ENCODE measurements around the gene NCK2. TPM values are rescaled to one million over a fixed set of nuclear protein-coding genes. Genes with fewer than 3 reads are reported as not detected.

NCK2 gene
- total RNA-seq, 1 experiment from 2014 or later: 26.7 TPM

- CTCF ChIA-PET: no interaction called here
Measured at GRCh38 chr2:105718846-105719481, 25.7 kb upstream of the NCK2 start.

More at GRCh38 chr2:105718846-105719481, 25.7 kb upstream of the NCK2 start:
- no peak for DNase-seq (ENCODE audit: low read depth, low spot score)
- H3K27me3 ChIP-seq (ENCODE audit: insufficient read depth, low read length): peaks cover 24% of the 10 kb centered on the region
- no peak overlapping the region for H3K4me2 ChIP-seq (ENCODE audit: low read length)
- H3K79me2 ChIP-seq (ENCODE audit: insufficient read depth, low read length): no peaks in the 10 kb centered on the region
- no peaks in the 10 kb centered on the region for H3K36me3 ChIP-seq (ENCODE audit: control insufficient read depth in 1 of 2, insufficient read depth in 2 of 2, low read length in 2 of 2)
- no peak overlapping the region for H2AFZ ChIP-seq (ENCODE audit: low read depth, low read length, poor library complexity, severe bottlenecking)
- no peaks in the 10 kb centered on the region for H4K20me1 ChIP-seq (ENCODE audit: insufficient read depth)
- RAD21 ChIA-PET (ENCODE audit: low non-redundant PET in 1 of 2, low total read pairs in 2 of 2, uncharacterized antibody in 2 of 2, unreplicated experiment in 2 of 2): no interaction called here
- no peaks in the 10 kb centered on the region for H3K9me3 ChIP-seq (ENCODE audit: control insufficient read depth in 1 of 2, insufficient read depth in 1 of 2, low read depth in 1 of 2, low read length in 2 of 2)
- no peak for TF ChIP-seq TCF7L2 (IDR thresholded peaks at IDR 0.05; ENCODE audit: borderline replicate concordance, extremely low read depth, insufficient read depth, insufficient read length)
- TF ChIP-seq SIN3A (IDR thresholded peaks at IDR 0.05; ENCODE audit: low read depth): no peak
- TF ChIP-seq POLR2A (IDR thresholded peaks at IDR 0.05; ENCODE audit: borderline replicate concordance, extremely low read depth, insufficient read depth, insufficient read length): no peak
- TF ChIP-seq ZNF274 (IDR thresholded peaks at IDR 0.05; ENCODE audit: low read depth, low read length): no peak
- no peak for TF ChIP-seq FOSL1 (IDR thresholded peaks at IDR 0.05; ENCODE audit: low read depth)
- no peak for TF ChIP-seq MAX (IDR thresholded peaks at IDR 0.05)
- TF ChIP-seq, protein P1, sequence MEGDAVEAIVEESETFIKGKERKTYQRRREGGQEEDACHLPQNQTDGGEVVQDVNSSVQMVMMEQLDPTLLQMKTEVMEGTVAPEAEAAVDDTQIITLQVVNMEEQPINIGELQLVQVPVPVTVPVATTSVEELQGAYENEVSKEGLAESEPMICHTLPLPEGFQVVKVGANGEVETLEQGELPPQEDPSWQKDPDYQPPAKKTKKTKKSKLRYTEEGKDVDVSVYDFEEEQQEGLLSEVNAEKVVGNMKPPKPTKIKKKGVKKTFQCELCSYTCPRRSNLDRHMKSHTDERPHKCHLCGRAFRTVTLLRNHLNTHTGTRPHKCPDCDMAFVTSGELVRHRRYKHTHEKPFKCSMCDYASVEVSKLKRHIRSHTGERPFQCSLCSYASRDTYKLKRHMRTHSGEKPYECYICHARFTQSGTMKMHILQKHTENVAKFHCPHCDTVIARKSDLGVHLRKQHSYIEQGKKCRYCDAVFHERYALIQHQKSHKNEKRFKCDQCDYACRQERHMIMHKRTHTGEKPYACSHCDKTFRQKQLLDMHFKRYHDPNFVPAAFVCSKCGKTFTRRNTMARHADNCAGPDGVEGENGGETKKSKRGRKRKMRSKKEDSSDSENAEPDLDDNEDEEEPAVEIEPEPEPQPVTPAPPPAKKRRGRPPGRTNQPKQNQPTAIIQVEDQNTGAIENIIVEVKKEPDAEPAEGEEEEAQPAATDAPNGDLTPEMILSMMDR (IDR thresholded peaks at IDR 0.05 in 2 of 3, conservative IDR thresholded peaks at IDR 0.05 in 1 of 3; ENCODE audit: borderline replicate concordance in 1 of 3, insufficient read depth in 1 of 3, low read depth in 2 of 3, low read length in 2 of 3): no peak
- TF ChIP-seq YY1 (IDR thresholded peaks at IDR 0.05; ENCODE audit: extremely low read depth, insufficient replicate concordance, low read depth, low read length): no peak
- no peak overlapping the region for H3K9ac ChIP-seq (ENCODE audit: low read length)
- ATAC-seq: no peak
- H3K4me1 ChIP-seq (ENCODE audit: control insufficient read depth in 1 of 2, insufficient read depth in 2 of 2, low read length in 2 of 2): no peaks in the 10 kb centered on the region
- H3K4me3 ChIP-seq (replicated peaks in 1 of 2; ENCODE audit: low read depth in 1 of 2, low read length in 2 of 2): no peak overlapping the region
- POLR2A ChIA-PET: no interaction called here
- no TSS peak for BruUV-seq (replicated peaks)
- intact Hi-C loops (cut with micrococcal nuclease): no loop called here
- H3K9me2 ChIP-seq (ENCODE audit: insufficient read depth): no peaks in the 10 kb centered on the region
- H3K27ac ChIP-seq (ENCODE audit: low read depth, low read length): no peak overlapping the region
